Measurements from ENCODE around the gene NACC2. TPM values are rescaled to one million over a fixed set of nuclear protein-coding genes. Genes with fewer than 3 reads are reported as not detected.

NACC2 gene
- total and polyA plus RNA-seq, 10 of the 15 experiments (the other 5 are each of a cell fraction or from before 2014, with no cell fraction given), result 0.66 to 14.7 (median 3.5) TPM

DNA sequence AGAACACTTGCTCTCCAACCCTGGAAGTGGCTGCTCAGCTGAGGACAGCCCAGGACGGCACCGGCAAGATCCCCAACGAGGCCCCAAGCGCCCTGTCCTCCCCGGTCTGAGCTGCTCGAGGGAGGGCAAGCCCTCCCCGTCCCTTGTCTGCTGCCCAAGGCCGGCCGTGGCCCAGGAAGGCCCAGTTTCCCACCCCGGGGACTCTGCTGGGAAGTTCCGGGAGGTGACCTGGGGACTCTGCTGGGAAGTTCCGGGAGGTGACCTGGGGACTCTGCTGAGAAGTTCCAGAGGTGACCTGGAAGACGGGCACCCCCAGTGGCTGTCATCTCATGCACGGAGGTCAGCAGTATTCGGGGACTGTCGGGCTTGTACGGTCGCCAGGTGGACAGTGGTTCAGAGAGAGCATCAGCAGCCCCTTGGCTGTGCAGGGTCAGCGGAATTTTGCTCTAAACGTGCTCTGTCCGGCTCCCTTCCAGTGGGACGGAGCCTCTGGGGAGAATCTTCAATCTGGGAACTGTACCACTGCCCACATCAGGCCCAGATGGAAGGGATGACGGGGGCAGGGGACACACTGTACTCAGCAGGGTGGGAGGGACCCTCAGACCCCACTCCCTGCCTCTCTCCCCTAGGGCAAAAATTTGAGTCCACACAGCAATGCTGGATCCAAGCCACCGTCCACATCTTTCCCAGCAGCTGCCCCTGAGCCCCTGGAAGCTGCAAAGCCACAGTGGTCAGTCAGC lies 7.2 kb downstream of the NACC2 start:
- H2AFZ ChIP-seq (ENCODE audit: control insufficient read depth, low read depth, low read length), result no peak overlapping the region
- intact Hi-C loops (cut with micrococcal nuclease; ENCODE audit: unreplicated experiment) (no loop called here), in situ Hi-C loops (cut with MboI) (no loop called here)
- SMC1A ChIA-PET (ENCODE audit: uncharacterized antibody, unreplicated experiment), result no interaction called here
- no peak overlapping the region for H3K4me2 ChIP-seq (ENCODE audit: control insufficient read depth, insufficient read depth)
- BruUV-seq (replicated peaks), result no TSS peak
- peaks cover 6% of the 10 kb centered on the region for H3K79me2 ChIP-seq (ENCODE audit: control insufficient read depth, insufficient read depth, low read length)
- no peak overlapping the region for H3K9ac ChIP-seq (ENCODE audit: control insufficient read depth, insufficient read depth, low read length)
- H3K27me3 ChIP-seq (replicated peaks in 1 of 2; ENCODE audit: control insufficient read depth in 2 of 2, insufficient read depth in 2 of 2, low read length in 1 of 2), result no peaks in the 10 kb centered on the region
- H3K36me3 ChIP-seq (ENCODE audit: control insufficient read depth in 2 of 2, insufficient read depth in 2 of 2, low read length in 1 of 2), result no peaks in the 10 kb centered on the region
- ATAC-seq (no peak), DNase-seq (ENCODE audit: low read depth, low spot score) (no peak), FAIRE-seq (no peak)
- POLR2A ChIA-PET, result interaction anchor here (1.5 to 2.0 kb wide), 2 partner anchors 21 to 30 kb away, joined by 3 to 6 read pairs; no protein-coding TSS in a partner anchor
- RAD21 ChIA-PET (ENCODE audit: unreplicated experiment), result interaction anchor here (2.7 kb wide), 1 partner anchor 35 kb away, joined by 28 read pairs; no protein-coding TSS in a partner anchor
- 60% methylated on average over 24 of the region's 24 CpGs for WGBS (ENCODE audit: insufficient coverage, insufficient replicate concordance, low lambda C conversion rate, missing lambda C conversion rate)
- CTCF ChIA-PET, result interaction anchor here (0.9 kb wide), 1 partner anchor 35 kb away, joined by 3 read pairs; no protein-coding TSS in a partner anchor
- H4K20me1 ChIP-seq (ENCODE audit: control insufficient read depth, insufficient read depth), result no peaks in the 10 kb centered on the region
- no peaks in the 10 kb centered on the region for H3K9me3 ChIP-seq (replicated peaks; ENCODE audit: control insufficient read depth, insufficient read depth, low read length)
- peaks cover 8% of the 10 kb centered on the region for H3K4me1 ChIP-seq (ENCODE audit: control insufficient read depth, insufficient read depth, low read length)
- H3K27ac ChIP-seq (ENCODE audit: control insufficient read depth, insufficient read depth), result no peak overlapping the region
- no peak for TF ChIP-seq ZZZ3 (IDR thresholded peaks at IDR 0.05; ENCODE audit: control insufficient read depth, insufficient read length, low read depth)
- no peak overlapping the region for H3K4me3 ChIP-seq

DNA sequence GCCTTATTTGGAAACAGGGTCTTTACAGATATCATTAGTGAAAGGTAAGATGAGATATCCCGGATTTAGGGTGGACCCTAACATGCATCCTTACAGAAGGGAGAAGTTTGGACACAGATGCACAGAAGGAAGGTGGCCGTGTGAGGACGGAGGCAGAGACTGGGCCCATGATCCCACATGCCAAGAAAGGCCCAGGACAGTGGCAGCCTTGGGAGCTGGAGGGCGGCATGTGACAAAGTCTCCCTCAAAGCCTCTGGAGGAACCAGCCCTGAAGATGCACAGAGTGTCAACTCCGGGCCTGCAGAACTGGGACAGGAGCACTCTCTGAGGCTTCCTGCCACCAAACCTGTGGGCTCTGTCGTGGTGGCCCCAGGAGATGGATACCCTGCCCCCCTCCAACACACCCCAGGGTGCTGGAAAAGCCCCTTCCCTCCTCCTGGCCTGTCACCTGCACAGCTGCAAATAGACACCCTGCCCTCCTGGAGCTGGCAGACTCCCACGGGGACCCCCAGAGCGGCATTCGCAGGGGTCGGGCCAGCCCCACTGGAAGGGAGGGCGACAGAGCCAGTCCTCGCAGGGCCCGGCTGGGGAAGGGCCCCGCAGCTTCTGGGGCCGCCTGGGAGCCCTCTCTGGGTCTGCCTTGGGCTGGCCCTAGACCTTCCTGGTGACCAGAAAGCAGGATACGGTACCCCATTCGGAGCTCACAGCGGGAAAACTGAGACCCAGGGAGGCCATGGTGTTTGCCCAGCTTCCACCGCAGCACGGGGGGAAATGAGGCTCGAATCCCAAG lies 7.9 kb downstream of the NACC2 start:
- 56% methylated on average over 19 of the region's 21 CpGs for WGBS (ENCODE audit: insufficient coverage, insufficient replicate concordance, low lambda C conversion rate, missing lambda C conversion rate)
- ChIA-PET RAD21 (ENCODE audit: unreplicated experiment) (no interaction called here), CTCF (interaction anchor here (0.9 to 1.2 kb wide), 2 partner anchors 20 to 35 kb away, joined by 3 read pairs; no protein-coding TSS in a partner anchor), SMC1A (ENCODE audit: uncharacterized antibody, unreplicated experiment) (no interaction called here), POLR2A (interaction anchor here (1.5 kb wide), 1 partner anchor 30 kb away, joined by 3 read pairs; no protein-coding TSS in a partner anchor)
- no peak overlapping the region for H3K27ac ChIP-seq (ENCODE audit: control insufficient read depth, insufficient read depth)
- H3K4me3 ChIP-seq, result no peak overlapping the region
- peaks cover 8% of the 10 kb centered on the region for H3K4me1 ChIP-seq (ENCODE audit: control insufficient read depth, insufficient read depth, low read length)
- peaks cover 4% of the 10 kb centered on the region for H3K79me2 ChIP-seq (ENCODE audit: control insufficient read depth, insufficient read depth, low read length)
- H3K9ac ChIP-seq (ENCODE audit: control insufficient read depth, insufficient read depth, low read length), result no peak overlapping the region
- no peaks in the 10 kb centered on the region for H3K36me3 ChIP-seq (ENCODE audit: control insufficient read depth in 2 of 2, insufficient read depth in 2 of 2, low read length in 1 of 2)
- H4K20me1 ChIP-seq (ENCODE audit: control insufficient read depth, insufficient read depth), result no peaks in the 10 kb centered on the region
- no peaks in the 10 kb centered on the region for H3K27me3 ChIP-seq (replicated peaks in 1 of 2; ENCODE audit: control insufficient read depth in 2 of 2, insufficient read depth in 2 of 2, low read length in 1 of 2)
- ATAC-seq (no peak), FAIRE-seq (no peak), DNase-seq (ENCODE audit: low read depth, low spot score) (no peak)
- no peaks in the 10 kb centered on the region for H3K9me3 ChIP-seq (replicated peaks; ENCODE audit: control insufficient read depth, insufficient read depth, low read length)
- H3K4me2 ChIP-seq (ENCODE audit: control insufficient read depth, insufficient read depth), result no peak overlapping the region
- no TSS peak for BruUV-seq (replicated peaks)
- no peak for TF ChIP-seq FOXM1 (IDR thresholded peaks at IDR 0.05; ENCODE audit: low read depth, low read length)
- no peak for TF ChIP-seq NFXL1 (IDR thresholded peaks at IDR 0.05; ENCODE audit: borderline replicate concordance)
- TF ChIP-seq HDAC6 (IDR thresholded peaks at IDR 0.05; ENCODE audit: unreplicated experiment), result no peak
- H2AFZ ChIP-seq (ENCODE audit: control insufficient read depth, low read depth, low read length), result no peak overlapping the region
- in situ Hi-C loops (cut with MboI), result no loop called here
- intact Hi-C loops (cut with micrococcal nuclease; ENCODE audit: unreplicated experiment), result no loop called here

Measured in GM12878 (cell line).